Tibial nerve (tissue), 3 donors: ENCODE measurements around the gene TMEM135.

Experiments used
- EP300 ChIP-seq, 2 donors: sonication (generic); formaldehyde crosslinking; IDR thresholded peaks; one replicate each; pipeline ENCODE4 v1.6.1; 2017; ENCODE audit warnings: antibody characterized with exemption in 2 of 2, mild to moderate bottlenecking in 1 of 2
- POLR2A ChIP-seq, 2 donors: fragments of 450-650 bp; IDR thresholded peaks; one replicate each; pipeline ENCODE4 v1.6.1; 2017; ENCODE audit warnings: antibody characterized with exemption in 2 of 2, mild to moderate bottlenecking in 2 of 2, moderate library complexity in 2 of 2

DNA sequence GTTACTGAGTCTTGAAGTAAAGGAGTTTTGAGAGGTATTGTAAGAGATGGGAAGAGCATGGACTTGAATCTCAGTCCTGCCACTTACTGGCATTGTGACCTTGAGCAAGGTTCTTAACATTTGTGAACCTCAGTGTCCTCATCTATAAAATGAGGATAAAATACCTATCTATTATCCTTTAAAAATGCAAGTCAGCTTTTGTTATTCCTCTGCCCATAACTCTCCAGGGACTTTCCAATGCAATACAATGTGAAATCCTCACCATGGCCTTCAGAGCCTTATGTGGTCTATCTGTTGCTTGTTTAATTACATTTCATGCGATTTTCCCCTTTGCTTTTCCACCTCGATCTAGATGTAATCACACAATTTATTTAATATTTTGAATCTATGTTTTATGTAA lies 9.1 kb downstream of the TMEM135 start:
- TF ChIP-seq EP300 (IDR thresholded peaks at IDR 0.05) (no peak), POLR2A (IDR thresholded peaks at IDR 0.05) (no peak)
